GM12891 (cell line): ENCODE measurements around the gene PCSK6.

Experiments used
- POLR2A ChIP-seq: IDR thresholded peaks from 2 replicates; pipeline ENCODE4 v1.6.1; 2011; ENCODE audit warnings: low read depth, low read length, control low read depth
- SPI1 ChIP-seq: IDR thresholded peaks from 2 replicates; pipeline ENCODE4 v1.6.1; 2011; ENCODE audit warnings: low read depth, low read length, control low read depth

DNA sequence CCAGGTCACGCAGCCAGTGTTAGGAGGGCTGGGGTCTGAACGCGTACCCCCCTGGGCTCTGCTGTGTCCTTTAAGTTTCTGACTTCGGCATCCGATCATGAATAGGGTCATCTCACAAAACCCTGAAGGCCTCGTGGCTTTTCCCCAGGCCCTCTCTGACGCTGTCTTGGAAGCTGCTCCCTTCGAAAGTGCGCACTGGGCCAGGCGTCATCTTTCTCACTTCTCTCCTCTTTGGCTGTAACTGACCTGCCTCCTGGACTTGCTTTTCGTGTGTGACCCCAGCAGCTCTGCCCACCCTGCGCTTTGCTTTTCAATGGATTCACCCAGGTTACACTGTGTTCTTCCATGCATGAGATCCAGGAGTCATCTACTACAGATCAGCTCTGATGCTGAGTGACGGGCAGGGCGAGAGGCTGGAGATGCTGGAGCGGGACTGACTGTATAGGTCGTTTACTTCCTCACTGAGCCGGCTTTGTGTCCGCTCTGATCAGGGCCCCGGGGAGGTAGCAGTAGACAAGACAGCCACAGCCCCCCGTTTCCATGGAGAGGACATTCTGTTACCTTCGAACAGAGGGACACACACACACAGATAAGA, 45.0 kb upstream of the PCSK6 start:
- TF ChIP-seq POLR2A: no peak
- no peak for TF ChIP-seq SPI1
